GM19324 (cell line): ENCODE results near the gene CEACAM6.

ENCODE experiments used
- ATAC-seq: cut with Tn5 transposase; IDR thresholded peaks from one replicate; pipeline ENCODE4 v1.9.1; 2021; ENCODE audit warnings: mild to moderate bottlenecking, moderate library complexity; ENCODE audit not compliant: unreplicated experiment, low FRiP score

Gene CEACAM6

GRCh38 chr19:41792513-41793413, 37.4 kb downstream of the CEACAM6 start:
- ATAC-seq = no peak

GRCh38 chr19:41793414-41793727, 38.0 kb downstream of the CEACAM6 start:
- no peak for ATAC-seq

- ATAC-seq = no peak
Measured at GRCh38 chr19:41795031-41795461, 39.7 kb downstream of the CEACAM6 start.

GRCh38 chr19:41796362-41796761, 41.0 kb downstream of the CEACAM6 start, which contains the start of gene CEACAM3:
TSS of gene CEACAM3 (plus strand) at chr19:41796587. CDS start at chr19:41796678, 91 bp downstream.
- ATAC-seq = no peak

- no peak for ATAC-seq
Measured at GRCh38 chr19:41796901-41797300, 41.6 kb downstream of the CEACAM6 start.

- ATAC-seq = no peak
Measured at GRCh38 chr19:41799444-41800000, 44.2 kb downstream of the CEACAM6 start.

GRCh38 chr19:41801031-41801430, 45.7 kb downstream of the CEACAM6 start:
- no peak for ATAC-seq

GRCh38 chr19:41801792-41802211, 46.5 kb downstream of the CEACAM6 start:
- no peak for ATAC-seq

GRCh38 chr19:41802770-41803169, 47.4 kb downstream of the CEACAM6 start:
- ATAC-seq = no peak

- ATAC-seq = no peak
Measured at GRCh38 chr19:41804336-41804735, 49.0 kb downstream of the CEACAM6 start.

- ATAC-seq = no peak
Measured at GRCh38 chr19:41807176-41807575, 51.8 kb downstream of the CEACAM6 start.

GRCh38 chr19:41808663-41809566, 53.6 kb downstream of the CEACAM6 start:
- ATAC-seq = no peak

- no peak for ATAC-seq
Measured at GRCh38 chr19:41810301-41810700, 55.0 kb downstream of the CEACAM6 start.

- ATAC-seq = no peak
Measured at GRCh38 chr19:41811036-41811435, 55.7 kb downstream of the CEACAM6 start.

- ATAC-seq = no peak
Measured at GRCh38 chr19:41811981-41812380, 56.7 kb downstream of the CEACAM6 start.

- no peak for ATAC-seq
Measured at GRCh38 chr19:41813911-41814310, 58.6 kb downstream of the CEACAM6 start.

GRCh38 chr19:41815301-41815700, 60.0 kb downstream of the CEACAM6 start:
- no peak for ATAC-seq

GRCh38 chr19:41816761-41817160, 61.4 kb downstream of the CEACAM6 start:
- ATAC-seq = no peak

GRCh38 chr19:41821003-41821735, 65.8 kb downstream of the CEACAM6 start:
- ATAC-seq = no peak
